ENCODE results near the gene RILPL1.

The RILPL1 gene

DNA sequence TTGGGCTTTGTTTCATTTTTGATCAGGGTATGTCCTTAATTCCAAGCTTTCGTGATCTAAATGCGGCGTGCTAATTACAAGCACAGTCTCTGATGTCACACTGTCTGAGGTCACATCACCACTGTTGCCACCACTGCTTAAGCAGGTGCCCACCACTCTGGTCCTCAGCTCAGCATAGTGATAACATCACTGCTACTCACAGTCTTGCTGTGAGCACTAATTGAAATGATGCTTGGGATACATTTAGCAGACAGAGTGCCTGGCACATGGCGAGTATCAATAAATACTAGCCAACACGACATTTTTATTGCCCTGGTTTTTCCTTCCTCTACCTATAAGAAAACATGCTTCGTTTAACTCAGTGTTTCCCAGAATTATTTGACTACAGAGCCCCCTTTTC lies 104.9 kb downstream of the RILPL1 start:
- DNase-seq (no peak), ATAC-seq (no peak)

GRCh38 chr12:123427036-123427769 lies 106.3 kb downstream of the RILPL1 start:
- DNase-seq = peak; percentile 31
- ATAC-seq = peak; percentile 63

- DNase-seq (no peak), ATAC-seq (no peak)
Observed at GRCh38 chr12:123421314-123421713, 112.2 kb downstream of the RILPL1 start.

Data from stimulated activated naive CD8-positive, alpha-beta T cell treated with anti-CD3 and anti-CD28 coated beads, Interleukin-15, Interleukin-2, amounts not matched to agents 100 U/mL and 50 U/mL, for 24 hours (primary cell).